SJSA1 (cell line): Measurements from ENCODE around the gene AKAP6. TPM values are rescaled to one million over a fixed set of nuclear protein-coding genes. Genes with fewer than 3 reads are reported as not detected.

ENCODE experiments used
- DNase-seq, 2 experiments: peaks; one replicate each; pipeline ENCODE4 v3.0.0-alpha.2; 2015 to 2020; ENCODE audit warnings: low spot score in 2 of 2, low read depth in 1 of 2
- H3K27ac ChIP-seq: fragments of 250-450 bp; sonication (Bioruptor Pico); 2 replicates; pipeline ENCODE4 v1.5.1; 2020; ENCODE audit warnings: mild to moderate bottlenecking, moderate library complexity
- H3K27me3 ChIP-seq: fragments of 250-450 bp; sonication (Bioruptor Pico); replicated peaks from 2 replicates; pipeline ENCODE4 v1.5.1; 2020; ENCODE audit warnings: mild to moderate bottlenecking, moderate library complexity
- H3K36me3 ChIP-seq: fragments of 250-450 bp; sonication (Bioruptor Pico); 2 replicates; pipeline ENCODE4 v1.5.1; 2020; ENCODE audit warnings: mild to moderate bottlenecking
- H3K4me1 ChIP-seq: fragments of 250-450 bp; sonication (Bioruptor Pico); replicated peaks from 2 replicates; pipeline ENCODE4 v1.6.1; 2021; ENCODE audit warnings: mild to moderate bottlenecking
- H3K4me3 ChIP-seq: fragments of 250-450 bp; sonication (Bioruptor Pico); 2 replicates; pipeline ENCODE4 v1.5.1; 2020; ENCODE audit warnings: mild to moderate bottlenecking
- H3K9me3 ChIP-seq: fragments of 250-450 bp; sonication (Bioruptor Pico); replicated peaks from 2 replicates; pipeline ENCODE4 v1.5.1; 2020; ENCODE audit warnings: mild to moderate bottlenecking
- total RNA-seq: library from RNA; depleted of rRNA; stranded (reverse); fragments of >200 nt; shearing (Covaris generic); gene quantifications from 2 replicates; pipeline ENCODE4 v1.2.3, GENCODE V29; 2014

AKAP6 gene
- total RNA-seq, 1 experiment from 2014 or later: 3.8 TPM

- H3K36me3 ChIP-seq: no peaks in the 10 kb centered on the region
- no peak overlapping the region for H3K4me3 ChIP-seq
- H3K27me3 ChIP-seq: no peaks in the 10 kb centered on the region
- H3K9me3 ChIP-seq: no peaks in the 10 kb centered on the region
- H3K27ac ChIP-seq: no peak overlapping the region
- peaks cover 24% of the 10 kb centered on the region for H3K4me1 ChIP-seq
- no peak for DNase-seq
These were observed 67.8 kb downstream of the AKAP6 start for GRCh38 chr14:32396885-32397284.

GRCh38 chr14:32397861-32398640, 69.0 kb downstream of the AKAP6 start:
- H3K27ac ChIP-seq: peak overlapping the region; percentile 41; the same call in 1 of the 2 replicates
- no peaks in the 10 kb centered on the region for H3K9me3 ChIP-seq
- H3K27me3 ChIP-seq: no peaks in the 10 kb centered on the region
- DNase-seq: peak; percentile 43 to 70
- H3K36me3 ChIP-seq: no peaks in the 10 kb centered on the region
- peaks cover 24% of the 10 kb centered on the region for H3K4me1 ChIP-seq
- H3K4me3 ChIP-seq: no peak overlapping the region

GRCh38 chr14:32399920-32400319, 70.8 kb downstream of the AKAP6 start:
- H3K9me3 ChIP-seq: no peaks in the 10 kb centered on the region
- H3K27ac ChIP-seq: no peak overlapping the region
- no peaks in the 10 kb centered on the region for H3K36me3 ChIP-seq
- H3K27me3 ChIP-seq: no peaks in the 10 kb centered on the region
- H3K4me1 ChIP-seq: peaks cover 28% of the 10 kb centered on the region
- no peak overlapping the region for H3K4me3 ChIP-seq
- no peak for DNase-seq

- Histone ChIP-seq H3K9me3 (no peaks in the 10 kb centered on the region), H3K27me3 (no peaks in the 10 kb centered on the region), H3K4me1 (peaks cover 28% of the 10 kb centered on the region), H3K36me3 (no peaks in the 10 kb centered on the region), H3K4me3 (no peak overlapping the region), H3K27ac (no peak overlapping the region)
- DNase-seq: no peak
These were observed 71.4 kb downstream of the AKAP6 start for GRCh38 chr14:32400480-32400879.

GRCh38 chr14:32403021-32403420, 73.9 kb downstream of the AKAP6 start:
- Histone ChIP-seq H3K4me3 (no peak overlapping the region), H3K4me1 (peaks cover 21% of the 10 kb centered on the region), H3K27ac (no peak overlapping the region), H3K36me3 (no peaks in the 10 kb centered on the region), H3K27me3 (no peaks in the 10 kb centered on the region), H3K9me3 (no peaks in the 10 kb centered on the region)
- DNase-seq: no peak

- Histone ChIP-seq H3K9me3 (no peaks in the 10 kb centered on the region), H3K27ac (no peak overlapping the region)
- peak in 1 of 2 experiments; percentile 11 for DNase-seq
These were observed 74.6 kb downstream of the AKAP6 start for GRCh38 chr14:32403688-32404087.

GRCh38 chr14:32404784-32405573, 75.9 kb downstream of the AKAP6 start:
- H3K27ac ChIP-seq: no peak overlapping the region
- no peak overlapping the region for H3K4me3 ChIP-seq
- H3K36me3 ChIP-seq: no peaks in the 10 kb centered on the region
- no peaks in the 10 kb centered on the region for H3K27me3 ChIP-seq
- no peak for DNase-seq
- H3K9me3 ChIP-seq: no peaks in the 10 kb centered on the region
- peaks cover 7% of the 10 kb centered on the region for H3K4me1 ChIP-seq

More at GRCh38 chr14:32403688-32404087, 74.6 kb downstream of the AKAP6 start:
- Histone ChIP-seq H3K4me3 (no peak overlapping the region), H3K4me1 (peaks cover 14% of the 10 kb centered on the region), H3K27me3 (no peaks in the 10 kb centered on the region), H3K36me3 (no peaks in the 10 kb centered on the region)

- DNase-seq: no peak
- Histone ChIP-seq H3K36me3 (no peaks in the 10 kb centered on the region), H3K4me1 (peaks cover 4% of the 10 kb centered on the region), H3K4me3 (no peak overlapping the region), H3K27me3 (no peaks in the 10 kb centered on the region), H3K9me3 (no peaks in the 10 kb centered on the region), H3K27ac (no peak overlapping the region)
These were observed 76.8 kb downstream of the AKAP6 start for GRCh38 chr14:32405856-32406255.

GRCh38 chr14:32407130-32407529, 78.0 kb downstream of the AKAP6 start:
- no peak overlapping the region for H3K4me3 ChIP-seq
- peaks cover 3% of the 10 kb centered on the region; the same call in 1 of the 2 replicates for H3K4me1 ChIP-seq
- no peak for DNase-seq
- H3K27ac ChIP-seq: no peak overlapping the region
- no peaks in the 10 kb centered on the region for H3K27me3 ChIP-seq
- H3K36me3 ChIP-seq: no peaks in the 10 kb centered on the region
- H3K9me3 ChIP-seq: no peaks in the 10 kb centered on the region

- H3K27ac ChIP-seq: no peak overlapping the region
These were observed 78.9 kb downstream of the AKAP6 start for GRCh38 chr14:32408018-32408417.

GRCh38 chr14:32412103-32412502, 83.0 kb downstream of the AKAP6 start:
- H3K27me3 ChIP-seq: no peaks in the 10 kb centered on the region
- peaks cover 10% of the 10 kb centered on the region for H3K4me1 ChIP-seq
- no peak overlapping the region for H3K4me3 ChIP-seq
- H3K36me3 ChIP-seq: no peaks in the 10 kb centered on the region
- no peak overlapping the region for H3K27ac ChIP-seq
- no peaks in the 10 kb centered on the region for H3K9me3 ChIP-seq
- DNase-seq: no peak

More at GRCh38 chr14:32408018-32408417, 78.9 kb downstream of the AKAP6 start:
- H3K4me3 ChIP-seq: no peak overlapping the region
- H3K27me3 ChIP-seq: no peaks in the 10 kb centered on the region
- DNase-seq: no peak
- peaks cover 3% of the 10 kb centered on the region; the same call in 1 of the 2 replicates for H3K4me1 ChIP-seq
- H3K36me3 ChIP-seq: no peaks in the 10 kb centered on the region
- no peaks in the 10 kb centered on the region for H3K9me3 ChIP-seq

- Histone ChIP-seq H3K4me3 (no peak overlapping the region), H3K9me3 (no peaks in the 10 kb centered on the region), H3K4me1 (peaks cover 14% of the 10 kb centered on the region), H3K27me3 (no peaks in the 10 kb centered on the region), H3K36me3 (no peaks in the 10 kb centered on the region), H3K27ac (no peak overlapping the region)
- no peak for DNase-seq
These were observed 83.4 kb downstream of the AKAP6 start for GRCh38 chr14:32412532-32412931.

- H3K9me3 ChIP-seq: no peaks in the 10 kb centered on the region
- no peak overlapping the region for H3K4me3 ChIP-seq
- DNase-seq: no peak
- no peaks in the 10 kb centered on the region for H3K36me3 ChIP-seq
- H3K27me3 ChIP-seq: no peaks in the 10 kb centered on the region
- peaks cover 26% of the 10 kb centered on the region for H3K4me1 ChIP-seq
- no peak overlapping the region for H3K27ac ChIP-seq
These were observed 85.0 kb downstream of the AKAP6 start for GRCh38 chr14:32413967-32414640.
